Right atrium auricular region (tissue), 2 donors: ENCODE results near the gene NTF4. TPM values are rescaled to one million over a fixed set of nuclear protein-coding genes. Genes with fewer than 3 reads are reported as not detected.
A peak's percentile ranks its signal among the peaks of the same experiment; 100 is the strongest.
"Not testable (repeated sequence)": the region's sequence is repeated elsewhere in the genome, so short reads cannot be mapped to it uniquely, and the experiment has no call there.

Experiments used
- DNase-seq: peaks from one replicate; pipeline ENCODE4 v3.0.0-alpha.2; 2019; ENCODE audit warnings: low spot score
- H3K27ac ChIP-seq, 2 donors: fragments of 200-600 bp; sonication (generic); 1 replicate in 1 of 2; 2 replicates in 1 of 2; pipeline ENCODE4 v1.5.1; 2016 to 2019
- H3K27me3 ChIP-seq, 2 donors: fragments of 200-600 bp; sonication (generic); one replicate each; pipeline versions ENCODE4 v1.5.1 to v1.6.0; 2017 to 2019
- H3K36me3 ChIP-seq: fragments of 200-600 bp; sonication (generic); one replicate; pipeline ENCODE4 v1.5.1; 2016
- H3K4me1 ChIP-seq, 2 donors: fragments of 200-600 bp; sonication (generic); one replicate each; pipeline versions ENCODE4 v1.5.1 to v1.6.0; 2017 to 2019
- H3K4me3 ChIP-seq, 2 donors: fragments of 200-600 bp; sonication (generic); 1 replicate in 1 of 2; 2 replicates in 1 of 2; pipeline ENCODE4 v1.5.1; 2017 to 2019; ENCODE audit warnings: mild to moderate bottlenecking in 1 of 2, moderate library complexity in 1 of 2
- H3K9me3 ChIP-seq, 2 donors: fragments of 200-600 bp; sonication (generic); one replicate each; pipeline ENCODE4 v1.5.1; 2019
- total RNA-seq, 2 donors: library from RNA; depleted of rRNA; stranded (reverse); fragments of >200 nt; gene quantifications; one replicate each; pipeline ENCODE4 v1.1.0, GENCODE V29; 2016
- TF ChIP-seq, protein P1 (sequence below), 2 donors: fragments of 200-600 bp; sonication (generic); IDR thresholded peaks; one replicate each; pipeline ENCODE4 v1.5.1; 2019; ENCODE audit warnings: antibody characterized with exemption in 2 of 2

Gene NTF4
- total RNA-seq, 2 donors from 2014 or later: not detected

DNA sequence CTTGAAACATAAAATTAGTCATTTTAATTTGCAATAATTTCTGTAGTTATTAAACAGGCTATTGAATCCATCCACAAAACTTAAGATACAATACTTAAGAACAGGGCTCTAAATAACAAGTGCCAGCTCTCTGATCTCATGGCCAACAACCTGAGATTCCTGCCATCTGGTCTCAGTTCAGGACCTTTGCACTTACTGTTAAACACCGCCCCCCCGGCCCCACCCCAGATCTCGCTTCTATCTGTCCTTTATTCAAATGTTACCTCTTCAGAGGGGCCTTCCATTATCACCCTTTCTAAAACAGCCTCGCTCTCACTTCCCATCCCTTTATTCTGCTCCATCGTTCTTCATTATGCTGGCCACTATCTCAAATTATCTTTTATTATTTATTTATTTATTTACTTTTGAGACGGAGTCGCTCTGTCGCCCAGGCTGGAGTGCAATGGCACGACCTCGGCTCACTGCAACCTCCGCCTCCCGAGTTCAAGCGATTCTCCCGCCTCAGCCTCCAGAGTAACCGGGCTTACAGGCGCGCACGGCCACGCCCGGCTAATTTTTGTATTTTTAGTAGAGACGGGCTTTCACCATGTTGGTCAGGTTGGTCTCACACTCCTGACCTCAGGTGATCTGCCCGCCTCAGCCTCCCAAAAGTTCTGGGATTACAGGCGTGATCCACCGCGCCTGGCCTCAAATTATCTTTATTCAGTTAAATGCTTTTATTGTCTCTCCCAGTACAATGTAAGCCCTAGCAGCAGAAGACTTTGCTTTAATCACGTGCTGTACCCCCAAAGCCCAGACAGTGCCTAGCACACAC is 19.8 kb upstream of the NTF4 start:
- TF ChIP-seq, protein P1, sequence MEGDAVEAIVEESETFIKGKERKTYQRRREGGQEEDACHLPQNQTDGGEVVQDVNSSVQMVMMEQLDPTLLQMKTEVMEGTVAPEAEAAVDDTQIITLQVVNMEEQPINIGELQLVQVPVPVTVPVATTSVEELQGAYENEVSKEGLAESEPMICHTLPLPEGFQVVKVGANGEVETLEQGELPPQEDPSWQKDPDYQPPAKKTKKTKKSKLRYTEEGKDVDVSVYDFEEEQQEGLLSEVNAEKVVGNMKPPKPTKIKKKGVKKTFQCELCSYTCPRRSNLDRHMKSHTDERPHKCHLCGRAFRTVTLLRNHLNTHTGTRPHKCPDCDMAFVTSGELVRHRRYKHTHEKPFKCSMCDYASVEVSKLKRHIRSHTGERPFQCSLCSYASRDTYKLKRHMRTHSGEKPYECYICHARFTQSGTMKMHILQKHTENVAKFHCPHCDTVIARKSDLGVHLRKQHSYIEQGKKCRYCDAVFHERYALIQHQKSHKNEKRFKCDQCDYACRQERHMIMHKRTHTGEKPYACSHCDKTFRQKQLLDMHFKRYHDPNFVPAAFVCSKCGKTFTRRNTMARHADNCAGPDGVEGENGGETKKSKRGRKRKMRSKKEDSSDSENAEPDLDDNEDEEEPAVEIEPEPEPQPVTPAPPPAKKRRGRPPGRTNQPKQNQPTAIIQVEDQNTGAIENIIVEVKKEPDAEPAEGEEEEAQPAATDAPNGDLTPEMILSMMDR (IDR thresholded peaks at IDR 0.05): no peak
- H3K4me1 ChIP-seq: peaks cover 0 to 32% of the 10 kb centered on the region in 2 donors
- DNase-seq: no peak

DNA sequence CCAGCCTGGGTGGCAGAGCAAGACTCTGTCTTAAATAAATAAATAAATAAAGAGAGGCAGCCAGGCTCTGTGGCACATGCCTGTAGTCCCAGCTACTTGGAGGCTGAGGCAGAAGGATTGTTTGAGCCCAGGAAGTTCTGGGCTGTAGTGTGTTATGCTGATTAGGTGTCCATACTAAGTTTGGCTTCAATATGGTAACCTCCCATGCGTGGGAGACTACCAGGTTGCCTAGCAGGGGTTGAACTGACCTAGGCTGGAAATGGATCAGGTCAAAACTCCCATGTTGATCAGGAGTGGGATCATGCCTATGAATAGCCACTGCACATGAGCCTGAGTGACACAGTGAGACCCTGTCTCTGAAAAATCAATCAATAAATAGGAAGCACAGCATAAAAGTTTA is 16.7 kb upstream of the NTF4 start:
- Histone ChIP-seq H3K4me1 (peaks cover 0 to 11% of the 10 kb centered on the region in 2 donors), H3K27me3 (no peaks in the 10 kb centered on the region), H3K36me3 (no peaks in the 10 kb centered on the region), H3K9me3 (no peaks in the 10 kb centered on the region), H3K27ac (no peak overlapping the region), H3K4me3 (no peak overlapping the region)
- TF ChIP-seq, protein P1 (IDR thresholded peaks at IDR 0.05): no peak
- DNase-seq: no peak

More for the DNA sequence above, 19.8 kb upstream of the NTF4 start:
- Histone ChIP-seq H3K9me3 (no peaks in the 10 kb centered on the region), H3K36me3 (peaks cover 16% of the 10 kb centered on the region), H3K27me3 (no peaks in the 10 kb centered on the region), H3K27ac (peak overlapping the region; percentile 85 to 93), H3K4me3 (peak overlapping the region; percentile 83 to 94)

DNA sequence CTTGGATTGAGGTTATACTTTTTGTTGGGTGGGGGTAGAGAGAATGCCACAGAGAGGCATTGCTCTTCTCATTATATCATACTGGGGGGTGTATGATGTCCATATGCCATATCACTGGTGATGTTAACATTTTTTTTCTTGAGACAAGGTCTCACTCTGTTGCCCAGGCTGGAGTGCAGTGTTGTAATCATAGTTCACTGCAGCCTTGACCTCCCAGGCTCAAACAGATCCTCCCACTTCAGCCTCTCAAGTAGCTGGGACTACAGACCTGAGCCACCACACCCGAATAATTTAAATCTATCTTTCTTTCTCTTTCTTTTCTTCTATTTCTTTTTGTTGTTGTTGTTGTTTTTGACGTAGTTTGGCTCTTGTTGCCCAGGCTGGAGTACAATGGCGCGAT is 15.8 kb upstream of the NTF4 start:
- TF ChIP-seq, protein P1 (IDR thresholded peaks at IDR 0.05): no peak
- H3K9me3 ChIP-seq: no peaks in the 10 kb centered on the region
- DNase-seq: no peak
- no peaks in the 10 kb centered on the region for H3K36me3 ChIP-seq
- no peaks in the 10 kb centered on the region for H3K27me3 ChIP-seq
- H3K4me1 ChIP-seq: peaks cover 0 to 5% of the 10 kb centered on the region in 2 donors
- no peak overlapping the region for H3K27ac ChIP-seq
- H3K4me3 ChIP-seq: no peak overlapping the region

DNA sequence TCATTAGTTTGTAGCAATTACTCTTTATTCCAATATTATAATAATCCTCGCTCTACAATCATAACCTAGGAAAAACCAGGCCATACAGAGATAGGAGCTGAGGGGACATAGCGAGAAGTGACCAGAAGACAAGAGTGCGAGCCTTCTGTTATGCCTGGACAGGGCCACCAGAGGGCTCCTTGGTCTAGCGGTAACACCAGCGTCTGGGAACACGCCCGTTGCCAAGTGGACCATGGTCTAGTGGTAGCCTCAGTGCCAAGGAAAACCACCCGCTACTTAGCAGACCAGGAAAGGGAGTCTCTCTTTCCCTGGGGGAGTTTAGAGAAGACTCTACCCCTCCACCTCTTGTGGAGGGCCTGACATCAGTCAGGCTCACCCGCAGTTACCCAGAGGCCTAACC is 10.3 kb upstream of the NTF4 start:
- DNase-seq: peak; percentile 78
- H3K27ac ChIP-seq: not testable (repeated sequence)

DNA sequence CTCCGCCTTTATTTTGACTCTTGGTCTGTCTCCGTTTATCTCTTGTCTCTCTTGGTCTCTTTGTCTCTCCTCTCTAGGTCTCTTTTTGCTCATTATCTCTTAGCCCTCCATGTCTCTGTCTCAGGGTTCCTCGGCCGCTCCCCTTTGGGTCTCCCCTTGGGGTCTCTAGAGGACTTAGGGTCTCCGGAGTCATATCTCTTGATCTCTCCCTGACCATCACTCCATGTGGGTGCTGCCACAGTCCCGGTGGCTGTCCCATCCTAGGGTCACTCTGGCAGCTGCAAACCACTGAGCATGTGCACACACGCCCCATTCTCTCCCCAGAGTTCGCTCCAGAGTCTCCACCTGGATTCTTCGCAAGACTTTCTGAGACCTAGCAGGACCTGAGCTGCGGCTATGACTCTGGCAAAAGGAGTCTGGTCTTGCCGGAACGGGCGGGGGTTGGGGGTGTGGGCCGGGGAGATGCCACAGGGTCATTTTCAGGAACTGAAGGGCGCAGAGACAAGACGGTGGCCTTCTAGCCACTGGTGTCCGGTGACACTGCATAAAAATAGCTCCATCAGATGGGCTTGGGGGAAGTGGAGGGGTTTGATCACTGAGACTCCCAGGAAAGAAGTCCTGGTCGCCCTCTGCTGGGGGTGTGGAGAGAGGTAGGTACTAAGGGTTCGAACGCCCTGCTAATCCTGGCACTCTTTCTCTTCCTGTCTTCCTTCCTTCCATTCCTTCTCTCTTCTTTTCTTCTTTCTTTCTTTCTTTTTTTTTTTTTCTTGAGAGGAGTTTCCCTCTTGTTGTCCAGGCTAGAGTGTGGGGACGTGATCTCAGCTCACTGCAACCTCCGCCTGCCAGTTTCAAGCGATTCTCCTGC is 9.1 kb upstream of the NTF4 start:
- TF ChIP-seq, protein P1 (IDR thresholded peaks at IDR 0.05): peak in 1 of 2 donors; percentile 47
- no peak overlapping the region for H3K4me3 ChIP-seq
- H3K4me1 ChIP-seq: peaks cover 0 to 5% of the 10 kb centered on the region in 2 donors
- H3K36me3 ChIP-seq: no peaks in the 10 kb centered on the region
- no peak for DNase-seq
- H3K27ac ChIP-seq: peak overlapping the region; percentile 65 to 70
- H3K9me3 ChIP-seq: no peaks in the 10 kb centered on the region
- peaks cover 4 to 6% of the 10 kb centered on the region in 2 donors for H3K27me3 ChIP-seq

More for the DNA sequence above, 10.3 kb upstream of the NTF4 start:
- not testable (repeated sequence) for H3K27me3 ChIP-seq, H3K9me3 ChIP-seq, H3K4me3 ChIP-seq, H3K36me3 ChIP-seq, H3K4me1 ChIP-seq
- TF ChIP-seq, protein P1 (IDR thresholded peaks at IDR 0.05): peak; percentile 58 to 77
